ENCODE results near the gene MTHFSD.

Gene MTHFSD

GRCh38 chr16:86573215-86573614, 18.2 kb upstream of the MTHFSD start:
- H3K9ac ChIP-seq: no peak overlapping the region
- H4K20me1 ChIP-seq: peaks cover 0 to 23% (median under 1%) of the 10 kb centered on the region in 11 experiments; a peak in 9 of 22 replicates
- no peaks in the 10 kb centered on the region; a peak in 1 of 22 replicates for H3K9me3 ChIP-seq (replicated peaks in 1 of 11)
- TF ChIP-seq Cebpa-rat (IDR thresholded peaks at IDR 0.05): no peak
- H3K4me3 ChIP-seq: no peak overlapping the region
- H3K27me3 ChIP-seq: peaks cover 70 to 100% (median 87%) of the 10 kb centered on the region in 11 experiments
- no peak overlapping the region for H3K4me2 ChIP-seq
- H3K36me3 ChIP-seq: no peaks in the 10 kb centered on the region
- H3K4me1 ChIP-seq: peaks cover 10 to 38% (median 29%) of the 10 kb centered on the region in 10 experiments
- no peak overlapping the region for H3K27ac ChIP-seq

GRCh38 chr16:86572606-86573005, 17.6 kb upstream of the MTHFSD start:
- Histone ChIP-seq H4K20me1 (peaks cover 0 to 29% (median 6%) of the 10 kb centered on the region in 11 experiments; a peak in 10 of 22 replicates), H3K9me3 (replicated peaks in 1 of 11) (peaks cover 0 to 5% (median 0%) of the 10 kb centered on the region in 11 experiments; a peak in 1 of 22 replicates), H3K4me1 (peaks cover 10 to 38% (median 29%) of the 10 kb centered on the region in 10 experiments), H3K4me3 (no peak overlapping the region), H3K36me3 (no peaks in the 10 kb centered on the region), H3K4me2 (peak overlapping the region in 1 of 11 experiments; percentile 60; a peak in 1 of 22 replicates), H3K27ac (no peak overlapping the region), H3K27me3 (peaks cover 70 to 100% (median 87%) of the 10 kb centered on the region in 11 experiments), H3K9ac (no peak overlapping the region)
- no peak for TF ChIP-seq Cebpa-rat (IDR thresholded peaks at IDR 0.05)

- TF ChIP-seq Cebpa-rat (IDR thresholded peaks at IDR 0.05): no peak
- Histone ChIP-seq H3K4me1 (peaks cover 12 to 35% (median 30%) of the 10 kb centered on the region in 10 experiments), H3K9me3 (replicated peaks in 1 of 11) (peaks cover 0 to 9% (median 0%) of the 10 kb centered on the region in 11 experiments; a peak in 2 of 22 replicates), H4K20me1 (peaks cover 0 to 32% (median 10%) of the 10 kb centered on the region in 11 experiments; a peak in 10 of 22 replicates), H3K4me2 (peak overlapping the region in 8 of 11 experiments; percentile 60 to 83 (median 74); a peak in 15 of 22 replicates), H3K4me3 (no peak overlapping the region), H3K27ac (no peak overlapping the region), H3K27me3 (peaks cover 70 to 100% (median 87%) of the 10 kb centered on the region in 11 experiments), H3K36me3 (no peaks in the 10 kb centered on the region), H3K9ac (no peak overlapping the region)
Observed at GRCh38 chr16:86572041-86572521, 17.0 kb upstream of the MTHFSD start.

- H3K4me2 ChIP-seq: peak overlapping the region; percentile 45 to 83 (median 68); a peak in 20 of 22 replicates
- TF ChIP-seq Cebpa-rat (IDR thresholded peaks at IDR 0.05): no peak
Observed at GRCh38 chr16:86571530-86571915, 16.5 kb upstream of the MTHFSD start.

GRCh38 chr16:86570558-86571529, 15.8 kb upstream of the MTHFSD start:
- peak overlapping the region in 3 of 10 experiments; percentile 1 to 20 (median 17); a peak in 3 of 20 replicates for H3K4me3 ChIP-seq
- H3K27me3 ChIP-seq: peaks cover 72 to 100% (median 87%) of the 10 kb centered on the region in 11 experiments
- no peak overlapping the region for H3K27ac ChIP-seq
- H3K36me3 ChIP-seq: no peaks in the 10 kb centered on the region
- peak overlapping the region in 5 of 11 experiments; percentile 4 to 39 (median 37); a peak in 4 of 22 replicates for H3K9ac ChIP-seq
- peaks cover 14 to 30% (median 27%) of the 10 kb centered on the region in 10 experiments for H3K4me1 ChIP-seq
- H4K20me1 ChIP-seq: peaks cover 0 to 36% (median 13%) of the 10 kb centered on the region in 11 experiments; a peak in 10 of 22 replicates
- H3K4me2 ChIP-seq: peak overlapping the region; percentile 45 to 83 (median 68)
- peaks cover 0 to 12% (median 0%) of the 10 kb centered on the region in 11 experiments; a peak in 4 of 22 replicates for H3K9me3 ChIP-seq (replicated peaks in 1 of 11)
- no peak for TF ChIP-seq Cebpa-rat (IDR thresholded peaks at IDR 0.05)

More at GRCh38 chr16:86571530-86571915, 16.5 kb upstream of the MTHFSD start:
- H3K9me3 ChIP-seq (replicated peaks in 1 of 11): peaks cover 0 to 9% (median 0%) of the 10 kb centered on the region in 11 experiments; a peak in 2 of 22 replicates
- peaks cover 0 to 36% (median 13%) of the 10 kb centered on the region in 11 experiments; a peak in 10 of 22 replicates for H4K20me1 ChIP-seq
- H3K4me1 ChIP-seq: peaks cover 17 to 34% (median 30%) of the 10 kb centered on the region in 10 experiments
- H3K4me3 ChIP-seq: peak overlapping the region in 3 of 10 experiments; percentile 1 to 20 (median 17); a peak in 3 of 20 replicates
- H3K27me3 ChIP-seq: peaks cover 70 to 100% (median 87%) of the 10 kb centered on the region in 11 experiments
- no peak overlapping the region for H3K27ac ChIP-seq
- H3K9ac ChIP-seq: peak overlapping the region in 4 of 11 experiments; percentile 4 to 39 (median 36); a peak in 4 of 22 replicates
- no peaks in the 10 kb centered on the region for H3K36me3 ChIP-seq

GRCh38 chr16:86569701-86570447, 14.8 kb upstream of the MTHFSD start:
- H3K4me2 ChIP-seq: peak overlapping the region in 1 of 11 experiments; percentile 75; a peak in 2 of 22 replicates
- no peak overlapping the region for H3K27ac ChIP-seq
- no peak overlapping the region for H3K4me3 ChIP-seq
- H3K9me3 ChIP-seq (replicated peaks in 1 of 11): peaks cover 0 to 16% (median 0%) of the 10 kb centered on the region in 11 experiments; a peak in 4 of 22 replicates
- H3K9ac ChIP-seq: no peak overlapping the region
- peaks cover 14 to 30% (median 27%) of the 10 kb centered on the region in 10 experiments for H3K4me1 ChIP-seq
- no peaks in the 10 kb centered on the region for H3K36me3 ChIP-seq
- no peak for TF ChIP-seq Cebpa-rat (IDR thresholded peaks at IDR 0.05)
- peaks cover 0 to 36% (median 13%) of the 10 kb centered on the region in 11 experiments; a peak in 11 of 22 replicates for H4K20me1 ChIP-seq
- H3K27me3 ChIP-seq: peaks cover 74 to 100% (median 87%) of the 10 kb centered on the region in 11 experiments

- H3K9me3 ChIP-seq (replicated peaks in 1 of 11): peaks cover 0 to 16% (median 0%) of the 10 kb centered on the region in 11 experiments; a peak in 4 of 22 replicates
- peaks cover 16 to 34% (median 30%) of the 10 kb centered on the region in 10 experiments for H3K4me1 ChIP-seq
- H3K36me3 ChIP-seq: no peaks in the 10 kb centered on the region
- peaks cover 84 to 100% (median 89%) of the 10 kb centered on the region in 11 experiments for H3K27me3 ChIP-seq
- peaks cover 0 to 37% (median 13%) of the 10 kb centered on the region in 11 experiments; a peak in 11 of 22 replicates for H4K20me1 ChIP-seq
- no peak overlapping the region for H3K4me3 ChIP-seq
- H3K4me2 ChIP-seq: no peak overlapping the region
- H3K27ac ChIP-seq: no peak overlapping the region
- TF ChIP-seq Cebpa-rat (IDR thresholded peaks at IDR 0.05): no peak
- no peak overlapping the region for H3K9ac ChIP-seq
Observed at GRCh38 chr16:86568677-86569623, 13.9 kb upstream of the MTHFSD start.

All from BLaER1 treated with 17β-estradiol and CSF1 and Interleukin-3, amounts not matched to agents 10 nM and 100 nM (cell line).